Myocyte (in vitro differentiated cells): ENCODE results near the gene SUPT3H. TPM values are rescaled to one million over a fixed set of nuclear protein-coding genes. Genes with fewer than 3 reads are reported as not detected.
A peak's percentile ranks its signal among the peaks of the same experiment; 100 is the strongest.

Source experiments
- DNase-seq: peaks from one replicate; pipeline ENCODE4 v3.0.0-alpha.2; 2012; ENCODE audit warnings: low read depth
- total RNA-seq: library from RNA; depleted of rRNA; stranded (reverse); fragments of >200 nt; gene quantifications from 2 replicates; pipeline ENCODE4 v1.2.3, GENCODE V29; 2014

SUPT3H gene
- total RNA-seq, 1 donor from 2014 or later, result 7.8 TPM

- no peak for DNase-seq
Measured at GRCh38 chr6:45129051-45129450, 248.7 kb downstream of the SUPT3H start.

- DNase-seq, result no peak
Measured at GRCh38 chr6:45127185-45127584, 250.5 kb downstream of the SUPT3H start.

GRCh38 chr6:45126033-45126432 lies 251.7 kb downstream of the SUPT3H start:
- DNase-seq, result no peak

GRCh38 chr6:45123023-45123422 lies 254.7 kb downstream of the SUPT3H start:
- DNase-seq, result no peak

- peak; percentile 12 for DNase-seq
Measured at GRCh38 chr6:45118754-45119153, 259.0 kb downstream of the SUPT3H start.

- DNase-seq, result peak; percentile 21
Measured at GRCh38 chr6:45116714-45117410, 260.9 kb downstream of the SUPT3H start.

- DNase-seq, result peak; percentile 19
Measured at GRCh38 chr6:45115696-45116095, 262.0 kb downstream of the SUPT3H start.

GRCh38 chr6:45112711-45113110 lies 265.0 kb downstream of the SUPT3H start:
- DNase-seq, result no peak

GRCh38 chr6:45109551-45109950 lies 268.2 kb downstream of the SUPT3H start:
- no peak for DNase-seq

GRCh38 chr6:45105170-45105820 lies 272.4 kb downstream of the SUPT3H start:
- no peak for DNase-seq

- DNase-seq, result no peak
Measured at GRCh38 chr6:45104429-45104828, 273.3 kb downstream of the SUPT3H start.

- DNase-seq, result peak; percentile 37
Measured at GRCh38 chr6:45098256-45098655, 279.5 kb downstream of the SUPT3H start.

GRCh38 chr6:45094831-45095230 lies 282.9 kb downstream of the SUPT3H start:
- no peak for DNase-seq

- DNase-seq, result no peak
Measured at GRCh38 chr6:45092135-45092534, 285.6 kb downstream of the SUPT3H start.

GRCh38 chr6:45086360-45087084 lies 291.2 kb downstream of the SUPT3H start:
- DNase-seq, result no peak

GRCh38 chr6:45084257-45084656 lies 293.5 kb downstream of the SUPT3H start:
- no peak for DNase-seq

- DNase-seq, result no peak
Measured at GRCh38 chr6:45082091-45082490, 295.6 kb downstream of the SUPT3H start.

GRCh38 chr6:45081634-45082033 lies 296.1 kb downstream of the SUPT3H start:
- no peak for DNase-seq

GRCh38 chr6:45078432-45078831 lies 299.3 kb downstream of the SUPT3H start:
- no peak for DNase-seq

GRCh38 chr6:45076217-45076930 lies 301.4 kb downstream of the SUPT3H start:
- DNase-seq, result no peak

- DNase-seq, result peak; percentile 33
Measured at GRCh38 chr6:45075246-45075645, 302.5 kb downstream of the SUPT3H start.

GRCh38 chr6:45074439-45074838 lies 303.3 kb downstream of the SUPT3H start:
- no peak for DNase-seq
